Body of pancreas (tissue), 4 donors: ENCODE results near the gene WDR33.

ENCODE experiments used
- POLR2A ChIP-seq, 3 donors: fragments of 450-650 bp; IDR thresholded peaks; one replicate each; pipeline ENCODE4 v1.6.1; 2016; ENCODE audit warnings: antibody characterized with exemption in 3 of 3, mild to moderate bottlenecking in 2 of 3
- TF ChIP-seq, protein P1 (sequence below), 7 experiments: fragments of 450-650 bp in 4 of 7; fragments of 200-600 bp in 3 of 7; sonication (generic) in 3 of 7; IDR thresholded peaks; one replicate each; pipeline ENCODE4 v1.5.1; 2016 to 2019; ENCODE audit warnings: antibody characterized with exemption in 7 of 7

DNA sequence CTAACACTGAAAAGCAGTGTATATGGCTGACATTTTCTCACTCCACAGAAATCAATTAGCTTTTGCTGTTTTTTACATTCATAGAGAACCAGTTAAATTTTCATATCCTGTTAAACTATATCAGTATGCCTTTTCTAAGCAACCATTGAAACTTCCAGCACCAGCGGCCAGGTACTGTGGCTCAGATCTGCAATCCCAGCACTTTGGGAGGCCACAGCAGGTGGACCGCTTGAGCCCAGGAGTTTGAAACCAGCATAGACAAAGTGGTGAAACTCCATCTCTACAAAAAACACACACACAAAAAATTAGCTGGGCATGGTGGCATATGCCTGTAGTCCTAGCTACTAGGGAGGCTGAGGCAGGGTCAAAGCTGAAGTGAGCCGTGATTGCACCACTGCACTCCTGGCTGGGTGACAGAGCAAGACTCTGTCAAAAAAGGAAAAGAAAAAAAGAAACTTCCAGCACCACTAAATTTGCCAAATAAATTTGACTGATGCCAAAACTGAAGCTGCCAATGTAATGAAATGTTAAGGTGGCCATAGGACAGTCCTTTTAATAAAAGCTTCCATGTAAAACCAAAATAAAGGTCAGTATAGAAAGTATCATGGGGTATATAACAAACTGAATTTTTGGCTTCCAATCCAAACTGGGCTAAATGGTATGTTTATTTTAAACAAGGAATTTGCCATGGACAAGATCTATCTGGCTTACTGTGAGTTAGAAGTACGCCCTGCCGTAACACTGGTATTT, 106.2 kb downstream of the WDR33 start:
- TF ChIP-seq, protein P1, sequence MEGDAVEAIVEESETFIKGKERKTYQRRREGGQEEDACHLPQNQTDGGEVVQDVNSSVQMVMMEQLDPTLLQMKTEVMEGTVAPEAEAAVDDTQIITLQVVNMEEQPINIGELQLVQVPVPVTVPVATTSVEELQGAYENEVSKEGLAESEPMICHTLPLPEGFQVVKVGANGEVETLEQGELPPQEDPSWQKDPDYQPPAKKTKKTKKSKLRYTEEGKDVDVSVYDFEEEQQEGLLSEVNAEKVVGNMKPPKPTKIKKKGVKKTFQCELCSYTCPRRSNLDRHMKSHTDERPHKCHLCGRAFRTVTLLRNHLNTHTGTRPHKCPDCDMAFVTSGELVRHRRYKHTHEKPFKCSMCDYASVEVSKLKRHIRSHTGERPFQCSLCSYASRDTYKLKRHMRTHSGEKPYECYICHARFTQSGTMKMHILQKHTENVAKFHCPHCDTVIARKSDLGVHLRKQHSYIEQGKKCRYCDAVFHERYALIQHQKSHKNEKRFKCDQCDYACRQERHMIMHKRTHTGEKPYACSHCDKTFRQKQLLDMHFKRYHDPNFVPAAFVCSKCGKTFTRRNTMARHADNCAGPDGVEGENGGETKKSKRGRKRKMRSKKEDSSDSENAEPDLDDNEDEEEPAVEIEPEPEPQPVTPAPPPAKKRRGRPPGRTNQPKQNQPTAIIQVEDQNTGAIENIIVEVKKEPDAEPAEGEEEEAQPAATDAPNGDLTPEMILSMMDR (IDR thresholded peaks at IDR 0.05) = no peak
- TF ChIP-seq POLR2A (IDR thresholded peaks at IDR 0.05) = no peak
